A673 (cell line): Measurements from ENCODE around the gene PEX12. TPM values are rescaled to one million over a fixed set of nuclear protein-coding genes. Genes with fewer than 3 reads are reported as not detected.
"Not testable (repeated sequence)": the region's sequence is repeated elsewhere in the genome, so short reads cannot be mapped to it uniquely, and the experiment has no call there.

Experiments used
- BruUV-seq: library from RNA; stranded (reverse); fragments of 400-500 nt; replicated peaks from 2 replicates; lab custom pipeline; 2021; lab: Mats Ljungman, UMichigan
- CTCF ChIA-PET: fragments of 300-600 bp; sonication (Branson Sonifier 250); formaldehyde crosslinking; loops from one replicate; lab custom pipeline; 2022; ENCODE audit warnings: antibody characterized with exemption; lab: Charles Lee
- POLR2A ChIA-PET: fragments of 300-600 bp; sonication (Branson Sonifier 250); formaldehyde crosslinking; loops from one replicate; lab custom pipeline; 2022; ENCODE audit warnings: antibody characterized with exemption; ENCODE audit not compliant: low non-redundant PET; lab: Charles Lee
- DNase-seq: peaks from one replicate; pipeline ENCODE4 v3.0.0-alpha.2; 2015; ENCODE audit warnings: low spot score
- H3K27ac ChIP-seq: fragments of 200-600 bp; sonication (generic); 2 replicates; pipeline ENCODE4 v1.5.1; 2016; ENCODE audit warnings: mixed run types, low read depth, mild to moderate bottlenecking, mixed read lengths, antibody characterized with exemption, low read length; ENCODE audit not compliant: poor library complexity, severe bottlenecking
- H3K27me3 ChIP-seq: fragments of 200-600 bp; sonication (generic); replicated peaks from 2 replicates; pipeline ENCODE4 v1.6.1; 2017; ENCODE audit warnings: mixed run types, low read depth, mild to moderate bottlenecking, mixed read lengths, antibody characterized with exemption, low read length; ENCODE audit not compliant: insufficient read depth, poor library complexity
- H3K36me3 ChIP-seq: fragments of 200-600 bp; sonication (generic); 2 replicates; pipeline ENCODE4 v1.6.1; 2016; ENCODE audit warnings: mixed run types, mild to moderate bottlenecking, mixed read lengths, antibody characterized with exemption, low read length; ENCODE audit not compliant: insufficient read depth, poor library complexity, severe bottlenecking
- H3K4me1 ChIP-seq: fragments of 200-600 bp; sonication (generic); 2 replicates; pipeline ENCODE4 v1.6.1; 2017; ENCODE audit warnings: mixed run types, mild to moderate bottlenecking, mixed read lengths, antibody characterized with exemption, low read length; ENCODE audit not compliant: insufficient read depth, poor library complexity, severe bottlenecking
- H3K4me3 ChIP-seq: fragments of 200-600 bp; sonication (generic); 2 replicates; pipeline ENCODE4 v1.5.1; 2016; ENCODE audit warnings: low read depth, mixed run types, mild to moderate bottlenecking, mixed read lengths, low read length; ENCODE audit not compliant: poor library complexity, severe bottlenecking
- H3K9me3 ChIP-seq: fragments of 200-600 bp; sonication (generic); 2 replicates; pipeline ENCODE4 v1.6.1; 2016; ENCODE audit warnings: mixed run types, low read depth, mild to moderate bottlenecking, mixed read lengths, antibody characterized with exemption, low read length; ENCODE audit not compliant: poor library complexity, severe bottlenecking
- EZH2 ChIP-seq: fragments of 200-600 bp; sonication (generic); IDR thresholded peaks from 2 replicates; pipeline ENCODE4 v1.6.1; 2017; ENCODE audit warnings: borderline replicate concordance, low read depth, mild to moderate bottlenecking, mixed read lengths, antibody characterized with exemption, low read length; ENCODE audit not compliant: poor library complexity, severe bottlenecking
- intact Hi-C: fragments of 100-400 bp; cut with micrococcal nuclease; formaldehyde crosslinking; loops from one replicate; pipeline ENCODE4 v1.10.0; 2022; ENCODE audit not compliant: unreplicated experiment
- total RNA-seq: library from RNA; stranded (reverse); gene quantifications from 2 replicates; pipeline ENCODE4 v1.2.3, GENCODE V29; 2021
- TF ChIP-seq, protein P1 (sequence below): fragments of 300-800, 200-600 bp; sonication (generic); conservative IDR thresholded peaks from 2 replicates; pipeline ENCODE4 v1.5.1; 2017; ENCODE audit warnings: low read depth, mild to moderate bottlenecking, antibody characterized with exemption, low read length, moderate library complexity, mixed read lengths

PEX12 gene
- total RNA-seq, 1 experiment from 2014 or later = 3.2 TPM

- Histone ChIP-seq H3K27ac (no peak overlapping the region), H3K4me1 (no peaks in the 10 kb centered on the region), H3K36me3 (no peaks in the 10 kb centered on the region), H3K27me3 (no peaks in the 10 kb centered on the region), H3K9me3 (no peaks in the 10 kb centered on the region), H3K4me3 (no peak overlapping the region)
- no TSS peak for BruUV-seq
- TF ChIP-seq, protein P1, sequence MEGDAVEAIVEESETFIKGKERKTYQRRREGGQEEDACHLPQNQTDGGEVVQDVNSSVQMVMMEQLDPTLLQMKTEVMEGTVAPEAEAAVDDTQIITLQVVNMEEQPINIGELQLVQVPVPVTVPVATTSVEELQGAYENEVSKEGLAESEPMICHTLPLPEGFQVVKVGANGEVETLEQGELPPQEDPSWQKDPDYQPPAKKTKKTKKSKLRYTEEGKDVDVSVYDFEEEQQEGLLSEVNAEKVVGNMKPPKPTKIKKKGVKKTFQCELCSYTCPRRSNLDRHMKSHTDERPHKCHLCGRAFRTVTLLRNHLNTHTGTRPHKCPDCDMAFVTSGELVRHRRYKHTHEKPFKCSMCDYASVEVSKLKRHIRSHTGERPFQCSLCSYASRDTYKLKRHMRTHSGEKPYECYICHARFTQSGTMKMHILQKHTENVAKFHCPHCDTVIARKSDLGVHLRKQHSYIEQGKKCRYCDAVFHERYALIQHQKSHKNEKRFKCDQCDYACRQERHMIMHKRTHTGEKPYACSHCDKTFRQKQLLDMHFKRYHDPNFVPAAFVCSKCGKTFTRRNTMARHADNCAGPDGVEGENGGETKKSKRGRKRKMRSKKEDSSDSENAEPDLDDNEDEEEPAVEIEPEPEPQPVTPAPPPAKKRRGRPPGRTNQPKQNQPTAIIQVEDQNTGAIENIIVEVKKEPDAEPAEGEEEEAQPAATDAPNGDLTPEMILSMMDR = no peak
- TF ChIP-seq EZH2 = no peak
- ChIA-PET CTCF (interaction anchor here (2.1 kb wide), 1 partner anchor 133 kb away, joined by 17 read pairs; no protein-coding TSS in a partner anchor), POLR2A (no interaction called here)
- DNase-seq = no peak
- intact Hi-C loops = no loop called here
These were observed 36.4 kb upstream of the PEX12 start for GRCh38 chr17:35614810-35615209.

DNA sequence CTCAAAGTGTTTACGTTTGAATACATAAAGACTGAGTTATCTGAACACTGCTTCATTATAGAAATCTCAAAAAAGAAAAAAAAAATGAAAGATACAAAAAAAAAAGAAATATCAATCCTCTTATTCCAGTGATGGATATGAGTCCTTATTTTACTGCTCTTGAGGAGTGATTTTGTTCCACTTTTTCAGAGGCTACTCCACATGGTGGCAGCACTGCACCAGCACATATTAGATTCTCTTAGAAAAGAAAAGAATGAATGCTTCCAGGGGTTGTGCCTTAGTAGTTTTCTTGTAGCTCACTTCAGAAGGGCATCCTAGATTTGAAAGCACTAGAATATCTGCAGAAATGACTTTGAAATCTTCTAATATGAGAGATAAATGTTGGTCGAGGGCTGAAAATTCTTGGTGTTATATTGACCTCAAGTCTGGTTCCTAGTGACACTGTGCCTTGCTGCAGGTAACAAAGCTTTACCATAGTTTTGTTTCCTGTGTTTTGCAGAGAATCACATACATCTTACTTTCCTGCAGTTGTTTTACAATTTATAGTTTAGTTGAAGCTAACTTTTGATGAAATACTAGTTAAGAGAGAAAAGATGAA lies 34.7 kb upstream of the PEX12 start:
- POLR2A ChIA-PET = no interaction called here
- no TSS peak for BruUV-seq
- peak; percentile 48 for DNase-seq

GRCh38 chr17:35610746-35611145 lies 32.4 kb upstream of the PEX12 start:
- POLR2A ChIA-PET, H3K27ac ChIP-seq, H3K27me3 ChIP-seq, intact Hi-C loops, H3K4me3 ChIP-seq, H3K9me3 ChIP-seq, DNase-seq, H3K4me1 ChIP-seq, BruUV-seq: not testable (repeated sequence)
- CTCF ChIA-PET = interaction anchor here (1.5 kb wide), 1 partner anchor 137 kb away, joined by 4 read pairs; no protein-coding TSS in a partner anchor
- peaks cover 12% of the 10 kb centered on the region for H3K36me3 ChIP-seq

More for the DNA sequence above, 34.7 kb upstream of the PEX12 start:
- TF ChIP-seq, protein P1 = peak; percentile 61
- no peak for TF ChIP-seq EZH2
- Histone ChIP-seq H3K27me3 (no peaks in the 10 kb centered on the region), H3K4me1 (no peaks in the 10 kb centered on the region), H3K36me3 (peaks cover 4% of the 10 kb centered on the region), H3K27ac (no peak overlapping the region), H3K4me3 (no peak overlapping the region), H3K9me3 (no peaks in the 10 kb centered on the region)
- CTCF ChIA-PET = interaction anchor here (0.6 to 2.1 kb wide), 4 partner anchors 10 to 147 kb away, joined by 3 to 17 read pairs (median 4); no protein-coding TSS in a partner anchor
- intact Hi-C loops = loop anchor here (2.0 kb wide), 1 partner anchor 134 kb away; no protein-coding TSS in a partner anchor

GRCh38 chr17:35609831-35610230 lies 31.5 kb upstream of the PEX12 start:
- ChIA-PET CTCF (no interaction called here), POLR2A (no interaction called here)
- Histone ChIP-seq H3K27me3 (no peaks in the 10 kb centered on the region), H3K9me3 (no peaks in the 10 kb centered on the region), H3K27ac (no peak overlapping the region), H3K4me3 (no peak overlapping the region), H3K36me3 (peaks cover 12% of the 10 kb centered on the region), H3K4me1 (no peaks in the 10 kb centered on the region)
- BruUV-seq = no TSS peak
- intact Hi-C loops = no loop called here
- no peak for DNase-seq
- TF ChIP-seq EZH2 = no peak
- TF ChIP-seq, protein P1 = no peak
